Esophagus muscularis mucosa (tissue), 4 donors: Measurements from ENCODE around the gene TBC1D32. TPM values are rescaled to one million over a fixed set of nuclear protein-coding genes. Genes with fewer than 3 reads are reported as not detected.
"Not testable (repeated sequence)": the region's sequence is repeated elsewhere in the genome, so short reads cannot be mapped to it uniquely, and the experiment has no call there.

Experiments used
- DNase-seq: peaks from one replicate; pipeline ENCODE4 v3.0.0-alpha.2; 2017; ENCODE audit errors: extremely low spot score
- H3K27ac ChIP-seq, 4 donors: fragments of 200-600 bp; sonication (generic); replicated peaks in 1 of 4; 1 replicate in 3 of 4; 2 replicates in 1 of 4; pipeline ENCODE4 v1.5.1; 2016 to 2019; ENCODE audit warnings: mild to moderate bottlenecking in 1 of 4
- H3K27me3 ChIP-seq, 4 donors: fragments of 200-600 bp; sonication (generic); one replicate each; pipeline versions ENCODE4 v1.5.1 to v1.6.0; 2016 to 2019
- H3K36me3 ChIP-seq, 4 donors: fragments of 200-600 bp; sonication (generic); one replicate each; pipeline ENCODE4 v1.5.1; 2016 to 2019
- H3K4me1 ChIP-seq, 4 donors: fragments of 200-600 bp; sonication (generic); one replicate each; pipeline ENCODE4 v1.5.1; 2016 to 2019
- H3K4me3 ChIP-seq, 4 donors: fragments of 200-600 bp; sonication (generic); 1 replicate in 2 of 4; 2 replicates in 2 of 4; pipeline ENCODE4 v1.5.1; 2016 to 2019; ENCODE audit warnings: mild to moderate bottlenecking in 4 of 4, moderate library complexity in 1 of 4
- H3K9me3 ChIP-seq, 4 donors: fragments of 200-600 bp; sonication (generic); 1 replicate in 3 of 4; 2 replicates in 1 of 4; pipeline ENCODE4 v1.5.1; 2016 to 2019
- EP300 ChIP-seq: sonication (generic); formaldehyde crosslinking; IDR thresholded peaks from one replicate; pipeline ENCODE4 v1.6.1; 2017; ENCODE audit warnings: antibody characterized with exemption
- POLR2A ChIP-seq: fragments of 450-650 bp; IDR thresholded peaks from one replicate; pipeline ENCODE4 v1.6.1; 2017; ENCODE audit warnings: antibody characterized with exemption, moderate library complexity, mild to moderate bottlenecking, low read depth
- POLR2AphosphoS5 ChIP-seq, 2 donors: sonication (generic); formaldehyde crosslinking; IDR thresholded peaks; one replicate each; pipeline ENCODE4 v1.6.1; 2017; ENCODE audit warnings: antibody characterized with exemption in 2 of 2
- WGBS: methylation state at CpG from one replicate; pipeline ENCODE4 v1.1.5; 2018; 5-methylcytosine and 5-hydroxymethylcytosine counted together
- intact Hi-C: fragments of 100-400 bp; cut with DNase I; formaldehyde crosslinking; loops from one replicate; pipeline ENCODE4 v1.15.1; 2023
- total RNA-seq, 4 donors: library from RNA; depleted of rRNA; stranded (reverse); fragments of >200 nt; gene quantifications; one replicate each; pipeline versions ENCODE4 v1.1.0 to v1.2.1, GENCODE V29; 2016
- TF ChIP-seq, protein P1 (sequence below), 3 experiments: fragments of 200-600 bp in 2 of 3; fragments of 450-650 bp in 1 of 3; sonication (generic) in 2 of 3; IDR thresholded peaks; one replicate each; pipeline ENCODE4 v1.5.1; 2017 to 2019; ENCODE audit warnings: antibody characterized with exemption in 3 of 3, mild to moderate bottlenecking in 2 of 3, moderate library complexity in 1 of 3

The TBC1D32 gene
- total RNA-seq, 4 donors from 2014 or later, result 2.2 to 3.3 (median 2.8) TPM

GRCh38 chr6:121216928-121217327, 117.4 kb downstream of the TBC1D32 start:
- DNase-seq, result no peak
- 93% methylated on average over 1 of the region's 1 CpG for WGBS
- H3K4me1 ChIP-seq, result no peaks in the 10 kb centered on the region
- no peak overlapping the region for H3K4me3 ChIP-seq
- intact Hi-C loops, result no loop called here
- H3K27ac ChIP-seq, result no peak overlapping the region
- TF ChIP-seq, protein P1, sequence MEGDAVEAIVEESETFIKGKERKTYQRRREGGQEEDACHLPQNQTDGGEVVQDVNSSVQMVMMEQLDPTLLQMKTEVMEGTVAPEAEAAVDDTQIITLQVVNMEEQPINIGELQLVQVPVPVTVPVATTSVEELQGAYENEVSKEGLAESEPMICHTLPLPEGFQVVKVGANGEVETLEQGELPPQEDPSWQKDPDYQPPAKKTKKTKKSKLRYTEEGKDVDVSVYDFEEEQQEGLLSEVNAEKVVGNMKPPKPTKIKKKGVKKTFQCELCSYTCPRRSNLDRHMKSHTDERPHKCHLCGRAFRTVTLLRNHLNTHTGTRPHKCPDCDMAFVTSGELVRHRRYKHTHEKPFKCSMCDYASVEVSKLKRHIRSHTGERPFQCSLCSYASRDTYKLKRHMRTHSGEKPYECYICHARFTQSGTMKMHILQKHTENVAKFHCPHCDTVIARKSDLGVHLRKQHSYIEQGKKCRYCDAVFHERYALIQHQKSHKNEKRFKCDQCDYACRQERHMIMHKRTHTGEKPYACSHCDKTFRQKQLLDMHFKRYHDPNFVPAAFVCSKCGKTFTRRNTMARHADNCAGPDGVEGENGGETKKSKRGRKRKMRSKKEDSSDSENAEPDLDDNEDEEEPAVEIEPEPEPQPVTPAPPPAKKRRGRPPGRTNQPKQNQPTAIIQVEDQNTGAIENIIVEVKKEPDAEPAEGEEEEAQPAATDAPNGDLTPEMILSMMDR (IDR thresholded peaks at IDR 0.05), result no peak
- TF ChIP-seq EP300, result no peak
- H3K36me3 ChIP-seq, result peaks cover 6 to 14% (median 13%) of the 10 kb centered on the region in 4 donors
- peaks cover 0 to 19% (median 0%) of the 10 kb centered on the region in 4 donors for H3K9me3 ChIP-seq
- H3K27me3 ChIP-seq, result no peaks in the 10 kb centered on the region

- H3K4me1 ChIP-seq, H3K27me3 ChIP-seq, intact Hi-C loops, DNase-seq, H3K27ac ChIP-seq, H3K4me3 ChIP-seq: not testable (repeated sequence)
- WGBS, result 97% methylated on average over 2 of the region's 2 CpGs
- peaks cover 6 to 14% (median 13%) of the 10 kb centered on the region in 4 donors for H3K36me3 ChIP-seq
- peaks cover 0 to 19% (median 0%) of the 10 kb centered on the region in 4 donors for H3K9me3 ChIP-seq
Observed at GRCh38 chr6:121213341-121213740, 120.9 kb downstream of the TBC1D32 start.

GRCh38 chr6:121210943-121211342, 123.3 kb downstream of the TBC1D32 start:
- 92% methylated on average over 5 of the region's 5 CpGs for WGBS
- DNase-seq, result no peak
- intact Hi-C loops, result no loop called here
- Histone ChIP-seq H3K27ac (no peak overlapping the region), H3K36me3 (peaks cover 6 to 14% (median 13%) of the 10 kb centered on the region in 4 donors), H3K4me1 (no peaks in the 10 kb centered on the region), H3K4me3 (no peak overlapping the region), H3K9me3 (peaks cover 0 to 18% (median 0%) of the 10 kb centered on the region in 4 donors), H3K27me3 (no peaks in the 10 kb centered on the region)
- TF ChIP-seq, protein P1 (IDR thresholded peaks at IDR 0.05), result no peak
- TF ChIP-seq POLR2A (no peak), POLR2AphosphoS5 (IDR thresholded peaks at IDR 0.05) (no peak), EP300 (no peak)

GRCh38 chr6:121205569-121205968, 128.7 kb downstream of the TBC1D32 start:
- Histone ChIP-seq H3K4me1 (no peaks in the 10 kb centered on the region), H3K27ac (no peak overlapping the region), H3K4me3 (no peak overlapping the region), H3K36me3 (no peaks in the 10 kb centered on the region), H3K27me3 (no peaks in the 10 kb centered on the region), H3K9me3 (no peaks in the 10 kb centered on the region)
- DNase-seq, result no peak
- 92% methylated on average over 3 of the region's 3 CpGs for WGBS
- TF ChIP-seq POLR2A (no peak), POLR2AphosphoS5 (IDR thresholded peaks at IDR 0.05) (no peak)
- intact Hi-C loops, result no loop called here

DNA sequence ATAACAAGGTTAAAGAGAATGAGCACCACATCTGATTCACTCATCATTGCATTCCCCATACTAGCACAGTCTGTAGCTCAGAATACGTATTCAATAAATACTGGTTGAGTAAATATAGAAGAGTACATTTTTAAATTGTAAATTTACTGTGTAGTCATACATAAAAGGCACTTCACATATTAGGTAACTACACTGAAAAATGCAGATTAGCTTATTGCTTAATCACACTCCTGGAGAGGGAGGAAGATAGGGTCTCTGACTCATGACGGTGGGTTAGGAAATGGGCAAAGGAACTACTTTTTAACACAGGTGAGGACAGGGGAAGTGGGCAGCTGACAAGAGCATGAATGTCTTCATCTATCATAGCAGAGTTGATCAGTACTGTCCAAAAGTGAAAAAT, 133.2 kb downstream of the TBC1D32 start:
- no peak for DNase-seq
- H3K4me1 ChIP-seq, result no peaks in the 10 kb centered on the region
- no peaks in the 10 kb centered on the region for H3K9me3 ChIP-seq
- WGBS, result 87% methylated on average over 2 of the region's 2 CpGs
- TF ChIP-seq, protein P1 (IDR thresholded peaks at IDR 0.05), result no peak
- TF ChIP-seq EP300 (no peak), POLR2A (no peak), POLR2AphosphoS5 (IDR thresholded peaks at IDR 0.05) (no peak)
- intact Hi-C loops, result no loop called here
- no peak overlapping the region for H3K27ac ChIP-seq
- no peak overlapping the region for H3K4me3 ChIP-seq
- H3K27me3 ChIP-seq, result no peaks in the 10 kb centered on the region
- no peaks in the 10 kb centered on the region for H3K36me3 ChIP-seq

DNA sequence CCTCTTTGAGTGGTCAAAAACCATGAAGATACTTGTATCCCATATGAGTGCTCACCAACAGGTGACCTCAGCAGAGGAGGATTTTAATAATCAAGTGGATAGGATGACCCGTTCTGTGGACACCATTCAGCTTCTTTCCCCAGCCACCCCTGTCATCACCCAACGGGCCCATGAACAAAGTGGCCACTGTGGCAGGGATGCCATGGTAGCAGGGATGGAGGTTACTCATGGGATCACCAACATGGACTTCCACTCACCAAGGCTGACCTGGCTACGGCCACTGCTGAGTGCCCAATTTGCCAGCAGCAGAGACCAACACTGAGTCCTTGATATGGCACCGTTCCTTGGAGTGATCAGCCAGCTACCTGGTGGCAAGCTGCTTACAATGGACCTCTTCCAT, 138.2 kb downstream of the TBC1D32 start:
- H3K4me1 ChIP-seq, H3K27ac ChIP-seq, H3K4me3 ChIP-seq, DNase-seq, H3K9me3 ChIP-seq, H3K27me3 ChIP-seq, H3K36me3 ChIP-seq, intact Hi-C loops: not testable (repeated sequence)
- WGBS, result 100% methylated on average over 2 of the region's 4 CpGs
